Measurements from ENCODE around the gene RPS15.

GRCh38 chr19:1472231-1473084, 34.3 kb downstream of the RPS15 start:
- TF ChIP-seq CTCF (IDR thresholded peaks at IDR 0.05; ENCODE audit: low read depth, low read length, missing input control): no peak
- TF ChIP-seq GABPA (IDR thresholded peaks at IDR 0.05 in 1 of 2, conservative IDR thresholded peaks at IDR 0.05 in 1 of 2): no peak
- no peak for TF ChIP-seq RAD21 (IDR thresholded peaks at IDR 0.05)
- no peak for TF ChIP-seq JUND (IDR thresholded peaks at IDR 0.05)
- TF ChIP-seq YY1 (IDR thresholded peaks at IDR 0.05): no peak
- TF ChIP-seq RXRA (IDR thresholded peaks at IDR 0.05): no peak
- no peak for TF ChIP-seq TAF1 (conservative IDR thresholded peaks at IDR 0.05)
